Cardiac muscle cell (in vitro differentiated cells and primary cell): ENCODE data around the gene CABP2. TPM values are rescaled to one million over a fixed set of nuclear protein-coding genes. Genes with fewer than 3 reads are reported as not detected.
"Not testable (repeated sequence)": the region's sequence is repeated elsewhere in the genome, so short reads cannot be mapped to it uniquely, and the experiment has no call there.

ENCODE experiments used
- DNase-seq, 2 donors: peaks; one replicate each; pipeline versions ENCODE4 v3.0.0 to v3.0.0-alpha.2; 2010 to 2017; ENCODE audit warnings: low read depth in 1 of 2, low spot score in 1 of 2
- H3K27ac ChIP-seq: fragments of 200-600 bp; sonication (generic); 2 replicates; pipeline ENCODE4 v1.5.1; 2016
- H3K27me3 ChIP-seq: fragments of 200-600 bp; sonication (generic); 2 replicates; pipeline ENCODE4 v1.6.0; 2016; ENCODE audit warnings: control low read depth
- H3K36me3 ChIP-seq: fragments of 200-600 bp; sonication (generic); 2 replicates; pipeline ENCODE4 v1.5.1; 2016; ENCODE audit warnings: control low read depth
- H3K4me1 ChIP-seq: fragments of 200-600 bp; sonication (generic); 2 replicates; pipeline ENCODE4 v1.8.1; 2017; ENCODE audit warnings: low read depth, mild to moderate bottlenecking, mixed run types
- H3K4me3 ChIP-seq: fragments of 200-600 bp; sonication (generic); 2 replicates; pipeline ENCODE4 v1.5.1; 2016; ENCODE audit warnings: mild to moderate bottlenecking
- H3K9me3 ChIP-seq: fragments of 200-600 bp; sonication (generic); 2 replicates; pipeline ENCODE4 v1.5.1; 2017; ENCODE audit warnings: low read depth, mild to moderate bottlenecking, control low read depth
- CTCF ChIP-seq: IDR thresholded peaks from 2 replicates; pipeline ENCODE4 v1.5.1; 2012; ENCODE audit warnings: low read depth, mild to moderate bottlenecking, low read length
- polyA plus RNA-seq: library from polyadenylated mRNA; unstranded; fragments of >200 nt; fragmentation: Nextera tagmentation; extraction: Ambion mirVana; gene quantifications from 2 replicates; pipeline ENCODE4 v1.2.1, GENCODE V29; 2016
- total RNA-seq: library from RNA; depleted of rRNA; stranded (reverse); fragments of >200 nt; gene quantifications from 2 replicates; pipeline ENCODE4 v1.2.3, GENCODE V29; 2016

The CABP2 gene
- total and polyA plus RNA-seq, 2 experiments from 2014 or later = not detected

DNA sequence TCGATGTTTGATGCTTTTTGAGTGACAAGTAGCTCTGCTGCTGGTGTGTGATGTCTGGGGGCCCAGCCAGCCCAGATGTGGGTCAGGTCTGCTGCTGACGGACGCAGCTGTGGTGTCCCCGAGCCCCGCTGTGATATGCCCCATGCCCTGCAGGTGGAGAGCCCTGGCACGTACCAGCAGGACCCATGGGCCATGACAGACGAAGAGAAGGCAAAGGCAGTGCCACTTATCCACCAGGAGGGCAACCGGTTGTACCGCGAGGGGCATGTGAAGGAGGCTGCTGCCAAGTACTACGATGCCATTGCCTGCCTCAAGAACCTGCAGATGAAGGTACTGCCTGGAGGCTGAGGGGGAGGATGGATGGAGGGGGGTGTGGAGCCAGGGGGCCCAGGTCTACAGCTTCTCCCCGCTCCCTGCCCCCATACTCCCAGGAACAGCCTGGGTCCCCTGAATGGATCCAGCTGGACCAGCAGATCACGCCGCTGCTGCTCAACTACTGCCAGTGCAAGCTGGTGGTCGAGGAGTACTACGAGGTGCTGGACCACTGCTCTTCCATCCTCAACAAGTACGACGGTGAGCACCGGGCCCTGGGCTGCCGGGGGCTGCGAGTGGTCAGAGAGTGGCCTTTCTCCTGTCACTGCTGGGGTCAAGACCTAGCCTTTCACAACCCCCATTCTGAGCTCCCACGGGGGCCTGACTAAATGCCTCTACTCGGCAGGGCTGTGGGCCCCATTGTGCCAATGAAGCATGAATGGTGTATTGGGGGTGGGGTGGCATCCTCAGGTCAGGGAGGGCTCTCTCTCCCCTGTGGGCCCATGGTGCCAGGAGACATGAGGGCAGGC, 33.1 kb downstream of the CABP2 start:
- no peak for TF ChIP-seq CTCF
- no peaks in the 10 kb centered on the region for H3K27me3 ChIP-seq
- DNase-seq = no peak
- no peaks in the 10 kb centered on the region for H3K9me3 ChIP-seq
- H3K4me3 ChIP-seq = no peak overlapping the region
- H3K27ac ChIP-seq = no peak overlapping the region
- no peaks in the 10 kb centered on the region for H3K4me1 ChIP-seq
- peaks cover 8% of the 10 kb centered on the region for H3K36me3 ChIP-seq

DNA sequence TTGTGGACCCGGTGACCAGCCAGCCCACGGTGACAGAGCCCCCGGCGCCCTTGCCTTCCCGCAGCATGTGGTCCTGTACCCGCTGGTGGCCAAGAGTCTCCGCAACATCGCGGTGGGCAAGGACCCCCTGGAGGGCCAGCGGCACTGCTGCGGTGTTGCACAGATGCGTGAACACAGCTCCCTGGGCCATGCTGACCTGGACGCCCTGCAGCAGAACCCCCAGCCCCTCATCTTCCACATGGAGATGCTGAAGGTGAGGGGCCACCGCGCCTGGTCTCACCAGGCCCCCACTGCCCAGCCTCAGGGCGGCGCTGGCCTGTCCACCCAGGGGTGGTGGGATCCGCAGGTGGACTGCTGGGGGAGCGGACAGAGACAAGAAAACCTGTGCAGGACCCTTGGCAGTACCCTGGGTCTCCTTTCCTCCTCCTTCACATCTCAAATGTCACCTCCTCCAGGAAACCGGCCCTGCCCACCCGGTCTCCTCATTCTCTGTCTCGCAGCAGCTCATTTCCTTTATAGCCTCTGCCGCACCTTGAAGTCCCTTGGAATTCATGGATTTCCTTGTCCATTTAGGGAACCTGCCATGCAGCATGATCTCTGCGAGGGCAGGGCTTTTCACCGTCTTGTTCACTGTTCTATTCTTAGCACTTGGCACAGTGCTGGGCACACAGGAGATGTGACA, 33.9 kb downstream of the CABP2 start:
- H3K4me3 ChIP-seq = no peak overlapping the region
- no peak for TF ChIP-seq CTCF
- no peaks in the 10 kb centered on the region for H3K27me3 ChIP-seq
- H3K27ac ChIP-seq = no peak overlapping the region
- peaks cover 8% of the 10 kb centered on the region for H3K36me3 ChIP-seq
- no peaks in the 10 kb centered on the region for H3K4me1 ChIP-seq
- DNase-seq = no peak
- H3K9me3 ChIP-seq = no peaks in the 10 kb centered on the region

DNA sequence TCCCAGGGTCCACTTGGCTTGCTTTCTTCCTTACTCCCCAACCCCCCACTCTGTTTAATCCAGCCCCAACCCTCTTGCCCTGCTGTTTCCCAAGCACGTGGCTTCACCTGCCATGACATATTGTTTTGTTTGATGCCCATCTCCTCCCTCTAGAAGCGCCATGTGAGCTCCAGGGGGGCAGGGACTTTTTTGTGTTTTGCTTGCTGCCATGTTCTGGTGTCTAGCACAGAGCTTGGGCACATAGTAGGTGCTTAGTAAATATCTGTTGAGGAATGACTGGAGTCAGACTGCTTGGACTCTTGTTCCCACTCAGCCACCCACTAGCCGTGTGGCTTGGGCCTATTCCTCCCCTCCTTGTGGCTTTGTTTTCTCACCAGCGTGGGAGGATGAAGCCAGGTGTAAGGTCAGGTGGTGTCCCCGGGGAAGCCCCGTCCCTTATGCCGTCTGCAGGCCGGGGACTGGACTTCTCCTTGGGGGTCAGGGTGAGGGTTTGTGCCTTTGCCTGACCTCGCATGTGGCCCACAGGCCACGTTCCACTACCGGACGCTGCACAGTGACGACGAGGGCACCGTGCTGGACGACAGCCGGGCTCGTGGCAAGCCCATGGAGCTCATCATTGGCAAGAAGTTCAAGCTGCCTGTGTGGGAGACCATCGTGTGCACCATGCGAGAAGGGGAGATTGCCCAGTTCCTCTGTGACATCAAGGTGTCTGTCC, 36.6 kb downstream of the CABP2 start:
- Histone ChIP-seq H3K27ac (no peak overlapping the region), H3K36me3 (peaks cover 3% of the 10 kb centered on the region)
- DNase-seq = no peak

DNA sequence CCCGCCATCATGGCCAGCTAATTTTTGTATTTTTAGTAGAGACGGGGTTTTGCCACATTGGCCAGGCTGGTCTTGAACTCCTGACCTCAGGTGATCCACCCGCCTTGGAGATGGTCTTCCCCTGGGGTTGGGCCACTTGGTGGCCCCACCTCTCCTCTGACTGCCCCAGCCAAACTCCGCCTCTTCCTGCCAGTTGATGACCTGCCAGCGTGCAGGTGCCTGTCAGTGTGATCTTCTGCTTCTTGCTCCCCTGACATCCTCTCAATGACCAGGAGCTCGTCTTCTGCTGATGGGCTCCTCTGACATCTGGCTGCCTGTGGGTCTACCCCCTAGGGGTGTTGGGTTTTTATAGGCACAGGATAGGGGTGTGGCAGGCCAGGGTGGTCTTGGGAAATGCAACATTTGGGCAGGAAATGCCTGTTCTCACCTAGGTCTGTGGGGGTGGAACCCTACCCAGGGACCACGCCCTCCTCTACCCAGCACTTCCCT, 37.3 kb downstream of the CABP2 start:
- not testable (repeated sequence) for H3K4me3 ChIP-seq, H3K4me1 ChIP-seq, H3K36me3 ChIP-seq, H3K9me3 ChIP-seq, H3K27me3 ChIP-seq, H3K27ac ChIP-seq, DNase-seq

More for the DNA sequence above, 36.6 kb downstream of the CABP2 start:
- no peaks in the 10 kb centered on the region for H3K27me3 ChIP-seq
- no peaks in the 10 kb centered on the region for H3K4me1 ChIP-seq
- no peaks in the 10 kb centered on the region for H3K9me3 ChIP-seq
- no peak for TF ChIP-seq CTCF
- H3K4me3 ChIP-seq = no peak overlapping the region

DNA sequence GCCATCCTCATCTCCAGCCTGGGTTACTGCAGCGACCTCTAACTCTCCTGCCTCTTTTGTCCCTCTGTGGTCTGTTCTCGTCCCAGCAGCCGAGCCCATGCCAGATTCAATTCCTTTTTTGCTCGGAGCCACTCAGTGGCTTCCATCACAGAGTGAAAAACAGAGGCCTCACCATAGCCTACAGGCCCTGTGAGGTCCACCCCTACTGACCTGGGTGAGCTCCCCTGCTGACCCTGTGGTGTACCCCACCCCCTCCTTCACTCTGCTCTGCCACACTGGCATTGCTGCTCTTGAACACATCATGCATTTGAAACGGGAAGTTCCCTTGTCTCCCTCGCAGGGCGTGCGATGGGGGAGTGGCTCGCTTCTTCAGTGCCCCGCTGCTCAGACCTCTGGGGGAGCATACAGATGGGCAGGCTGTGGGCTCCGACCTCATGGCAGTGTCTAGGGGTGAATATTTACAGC, 38.4 kb downstream of the CABP2 start:
- no peak for DNase-seq
- no peaks in the 10 kb centered on the region for H3K36me3 ChIP-seq
- no peaks in the 10 kb centered on the region for H3K9me3 ChIP-seq
- no peak overlapping the region for H3K27ac ChIP-seq
- H3K4me3 ChIP-seq = no peak overlapping the region
- no peaks in the 10 kb centered on the region for H3K27me3 ChIP-seq
- H3K4me1 ChIP-seq = no peaks in the 10 kb centered on the region
- TF ChIP-seq CTCF = no peak
